AG09319 (cell line): ENCODE measurements around the gene PP2D1.
"Not testable (repeated sequence)": the region's sequence is repeated elsewhere in the genome, so short reads cannot be mapped to it uniquely, and the experiment has no call there.

Experiments
- DNase-seq: peaks from one replicate; pipeline ENCODE4 v3.0.0-alpha.2; 2010; ENCODE audit warnings: low read depth; ENCODE audit errors: extremely low read depth
- TF ChIP-seq, protein P1 (sequence below): IDR thresholded peaks from 2 replicates; pipeline ENCODE4 v1.5.1; 2011; ENCODE audit warnings: low read depth, mild to moderate bottlenecking, inconsistent platforms, low read length, moderate library complexity

The PP2D1 gene

GRCh38 chr3:20046556-20046955 lies 34.5 kb upstream of the PP2D1 start:
- TF ChIP-seq, protein P1, sequence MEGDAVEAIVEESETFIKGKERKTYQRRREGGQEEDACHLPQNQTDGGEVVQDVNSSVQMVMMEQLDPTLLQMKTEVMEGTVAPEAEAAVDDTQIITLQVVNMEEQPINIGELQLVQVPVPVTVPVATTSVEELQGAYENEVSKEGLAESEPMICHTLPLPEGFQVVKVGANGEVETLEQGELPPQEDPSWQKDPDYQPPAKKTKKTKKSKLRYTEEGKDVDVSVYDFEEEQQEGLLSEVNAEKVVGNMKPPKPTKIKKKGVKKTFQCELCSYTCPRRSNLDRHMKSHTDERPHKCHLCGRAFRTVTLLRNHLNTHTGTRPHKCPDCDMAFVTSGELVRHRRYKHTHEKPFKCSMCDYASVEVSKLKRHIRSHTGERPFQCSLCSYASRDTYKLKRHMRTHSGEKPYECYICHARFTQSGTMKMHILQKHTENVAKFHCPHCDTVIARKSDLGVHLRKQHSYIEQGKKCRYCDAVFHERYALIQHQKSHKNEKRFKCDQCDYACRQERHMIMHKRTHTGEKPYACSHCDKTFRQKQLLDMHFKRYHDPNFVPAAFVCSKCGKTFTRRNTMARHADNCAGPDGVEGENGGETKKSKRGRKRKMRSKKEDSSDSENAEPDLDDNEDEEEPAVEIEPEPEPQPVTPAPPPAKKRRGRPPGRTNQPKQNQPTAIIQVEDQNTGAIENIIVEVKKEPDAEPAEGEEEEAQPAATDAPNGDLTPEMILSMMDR, result no peak

DNA sequence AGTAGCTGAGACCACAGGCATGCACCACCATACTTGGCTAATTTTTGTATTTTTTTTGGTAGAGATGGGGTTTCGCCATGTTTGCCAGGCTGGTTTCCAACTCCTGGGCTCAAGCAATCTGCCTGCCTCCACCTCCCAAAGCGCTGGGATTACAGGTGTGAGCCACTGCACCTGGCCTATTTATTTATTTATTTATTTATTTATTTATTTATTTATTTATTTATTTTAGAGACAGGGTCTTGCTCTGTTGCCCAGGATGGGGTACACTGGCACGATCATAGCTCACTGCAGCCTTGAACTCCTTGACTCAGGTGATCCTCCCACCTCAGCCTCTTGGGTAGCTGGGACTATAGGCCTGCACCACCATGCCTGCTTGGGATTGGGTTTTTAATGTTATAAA lies 33.1 kb upstream of the PP2D1 start:
- not testable (repeated sequence) for DNase-seq

More at GRCh38 chr3:20046556-20046955, 34.5 kb upstream of the PP2D1 start:
- no peak for DNase-seq

DNA sequence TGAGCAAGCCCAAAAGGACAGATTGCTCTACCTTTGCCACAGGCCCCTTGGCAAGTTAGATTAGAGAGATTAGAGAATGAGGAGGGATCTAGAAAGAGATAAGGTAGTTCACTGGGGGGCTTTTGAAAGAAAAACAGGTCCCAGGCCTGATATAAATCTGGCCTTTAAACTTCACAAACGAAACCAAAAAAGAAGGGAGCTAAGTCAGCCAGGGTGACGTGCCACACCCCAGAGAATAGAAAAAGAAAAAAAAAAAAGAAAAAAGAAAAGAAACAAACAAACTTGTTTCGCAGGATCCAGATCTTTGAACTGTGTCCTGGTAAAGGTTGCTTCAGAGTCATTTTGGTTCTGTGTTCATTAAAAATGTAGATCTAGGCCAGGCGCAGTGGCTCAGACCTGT lies 31.8 kb upstream of the PP2D1 start:
- TF ChIP-seq, protein P1, result no peak
- DNase-seq, result no peak

DNA sequence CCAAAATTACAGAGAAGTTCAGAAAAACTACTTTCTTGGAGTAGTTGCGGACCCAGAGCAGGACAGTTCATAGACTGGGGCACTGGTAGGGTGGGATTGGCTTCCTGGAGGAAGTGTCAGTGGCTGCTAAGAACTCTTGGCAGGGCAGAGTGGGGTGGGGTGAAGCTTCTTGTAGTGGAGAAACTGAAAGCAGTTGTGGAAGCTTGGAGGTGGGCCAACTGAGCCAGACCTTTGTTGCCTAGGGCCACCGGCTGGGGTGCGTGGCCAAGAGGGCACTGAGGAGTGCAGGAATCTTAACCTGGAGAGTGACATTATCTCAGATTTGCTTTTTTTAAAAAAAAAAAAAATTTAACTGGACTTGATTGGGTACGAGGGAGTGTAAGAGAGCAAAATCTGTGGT lies 31.3 kb upstream of the PP2D1 start:
- TF ChIP-seq, protein P1, result no peak
- DNase-seq, result no peak

GRCh38 chr3:20042331-20042730 lies 30.3 kb upstream of the PP2D1 start:
- TF ChIP-seq, protein P1, result no peak
- DNase-seq, result no peak

DNA sequence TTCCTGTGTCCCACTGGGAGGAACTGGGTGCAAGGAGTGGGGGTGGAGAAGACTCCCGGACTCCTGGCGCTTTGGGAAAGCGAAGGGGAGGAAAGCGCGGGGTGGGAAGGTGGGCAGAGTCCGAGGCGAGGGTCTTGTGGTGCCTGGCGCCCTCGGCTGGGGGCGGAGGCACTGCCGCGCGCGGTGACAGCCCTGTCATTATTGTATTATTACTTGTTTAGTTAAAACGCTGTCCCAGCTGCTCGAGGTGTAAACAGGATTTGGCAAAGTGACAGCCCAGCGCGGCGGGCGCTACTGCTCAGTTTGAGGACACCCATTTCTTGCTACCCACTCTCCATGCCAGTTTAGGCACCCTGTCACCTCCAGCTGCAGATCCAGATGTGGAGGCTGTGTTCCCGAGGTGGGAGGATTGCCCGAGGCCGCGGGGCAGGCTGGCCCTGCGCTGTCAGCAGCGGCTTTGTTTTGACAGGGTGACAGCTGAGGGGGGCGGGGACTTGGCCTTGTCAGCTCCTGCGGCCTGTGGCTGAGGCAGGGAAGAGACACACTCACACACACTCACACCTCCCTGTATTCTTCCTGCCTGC lies 29.2 kb upstream of the PP2D1 start:
- no peak for DNase-seq
- TF ChIP-seq, protein P1, result no peak

GRCh38 chr3:20040548-20041196 lies 28.6 kb upstream of the PP2D1 start:
- no peak for DNase-seq
- TF ChIP-seq, protein P1, result peak; percentile 33
